ENCODE data around the gene MTARC2. TPM values are rescaled to one million over a fixed set of nuclear protein-coding genes. Genes with fewer than 3 reads are reported as not detected.
A peak's percentile ranks its signal among the peaks of the same experiment; 100 is the strongest.

The MTARC2 gene
- total and polyA plus RNA-seq, 2 of the 13 experiments (the other 11 are each of a cell fraction or from before 2014, with no cell fraction given) = 8.5 to 10.1 TPM

GRCh38 chr1:220734571-220735326 lies 13.4 kb upstream of the MTARC2 start (continued):
- TF ChIP-seq, protein P1, sequence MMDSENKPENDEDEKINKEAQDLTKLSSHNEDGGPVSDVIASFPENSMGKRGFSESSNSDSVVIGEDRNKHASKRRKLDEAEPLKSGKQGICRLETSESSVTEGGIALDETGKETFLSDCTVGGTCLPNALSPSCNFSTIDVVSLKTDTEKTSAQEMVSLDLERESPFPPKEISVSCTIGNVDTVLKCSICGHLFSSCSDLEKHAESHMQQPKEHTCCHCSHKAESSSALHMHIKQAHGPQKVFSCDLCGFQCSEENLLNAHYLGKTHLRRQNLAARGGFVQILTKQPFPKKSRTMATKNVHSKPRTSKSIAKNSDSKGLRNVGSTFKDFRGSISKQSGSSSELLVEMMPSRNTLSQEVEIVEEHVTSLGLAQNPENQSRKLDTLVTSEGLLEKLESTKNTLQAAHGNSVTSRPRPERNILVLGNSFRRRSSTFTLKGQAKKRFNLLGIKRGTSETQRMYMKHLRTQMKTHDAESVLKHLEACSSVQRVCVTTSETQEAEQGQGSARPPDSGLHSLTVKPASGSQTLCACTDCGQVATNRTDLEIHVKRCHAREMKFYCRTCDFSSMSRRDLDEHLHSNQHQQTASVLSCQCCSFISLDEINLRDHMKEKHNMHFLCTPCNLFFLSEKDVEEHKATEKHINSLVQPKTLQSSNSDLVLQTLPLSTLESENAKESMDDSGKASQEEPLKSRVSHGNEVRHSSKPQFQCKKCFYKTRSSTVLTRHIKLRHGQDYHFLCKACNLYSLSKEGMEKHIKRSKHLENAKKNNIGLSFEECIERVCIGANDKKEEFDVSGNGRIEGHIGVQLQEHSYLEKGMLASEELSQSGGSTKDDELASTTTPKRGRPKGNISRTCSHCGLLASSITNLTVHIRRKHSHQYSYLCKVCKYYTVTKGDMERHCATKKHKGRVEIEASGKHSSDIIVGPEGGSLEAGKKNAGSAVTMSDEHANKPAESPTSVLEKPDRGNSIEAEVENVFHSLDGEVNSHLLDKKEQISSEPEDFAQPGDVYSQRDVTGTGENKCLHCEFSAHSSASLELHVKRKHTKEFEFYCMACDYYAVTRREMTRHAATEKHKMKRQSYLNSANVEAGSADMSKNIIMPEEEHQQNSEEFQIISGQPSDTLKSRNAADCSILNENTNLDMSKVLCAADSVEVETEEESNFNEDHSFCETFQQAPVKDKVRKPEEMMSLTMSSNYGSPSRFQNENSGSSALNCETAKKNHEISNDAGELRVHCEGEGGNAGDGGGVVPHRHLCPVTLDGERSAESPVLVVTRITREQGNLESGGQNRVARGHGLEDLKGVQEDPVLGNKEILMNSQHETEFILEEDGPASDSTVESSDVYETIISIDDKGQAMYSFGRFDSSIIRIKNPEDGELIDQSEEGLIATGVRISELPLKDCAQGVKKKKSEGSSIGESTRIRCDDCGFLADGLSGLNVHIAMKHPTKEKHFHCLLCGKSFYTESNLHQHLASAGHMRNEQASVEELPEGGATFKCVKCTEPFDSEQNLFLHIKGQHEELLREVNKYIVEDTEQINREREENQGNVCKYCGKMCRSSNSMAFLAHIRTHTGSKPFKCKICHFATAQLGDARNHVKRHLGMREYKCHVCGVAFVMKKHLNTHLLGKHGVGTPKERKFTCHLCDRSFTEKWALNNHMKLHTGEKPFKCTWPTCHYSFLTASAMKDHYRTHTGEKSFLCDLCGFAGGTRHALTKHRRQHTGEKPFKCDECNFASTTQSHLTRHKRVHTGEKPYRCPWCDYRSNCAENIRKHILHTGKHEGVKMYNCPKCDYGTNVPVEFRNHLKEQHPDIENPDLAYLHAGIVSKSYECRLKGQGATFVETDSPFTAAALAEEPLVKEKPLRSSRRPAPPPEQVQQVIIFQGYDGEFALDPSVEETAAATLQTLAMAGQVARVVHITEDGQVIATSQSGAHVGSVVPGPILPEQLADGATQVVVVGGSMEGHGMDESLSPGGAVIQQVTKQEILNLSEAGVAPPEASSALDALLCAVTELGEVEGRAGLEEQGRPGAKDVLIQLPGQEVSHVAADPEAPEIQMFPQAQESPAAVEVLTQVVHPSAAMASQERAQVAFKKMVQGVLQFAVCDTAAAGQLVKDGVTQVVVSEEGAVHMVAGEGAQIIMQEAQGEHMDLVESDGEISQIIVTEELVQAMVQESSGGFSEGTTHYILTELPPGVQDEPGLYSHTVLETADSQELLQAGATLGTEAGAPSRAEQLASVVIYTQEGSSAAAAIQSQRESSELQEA (CRISPR knock-in tag; IDR thresholded peaks at IDR 0.05; ENCODE audit: not compliant biosample characterization) = no peak
- no peak for TF ChIP-seq RNF219 (CRISPR knock-in tag; IDR thresholded peaks at IDR 0.05)
- TF ChIP-seq ZNF354B (CRISPR knock-in tag; IDR thresholded peaks at IDR 0.05) = no peak
- 0 out of 2 replicates have a peak, but pooled peaks have one; percentile 46 for TF ChIP-seq HMGXB3 (CRISPR knock-in tag; IDR thresholded peaks at IDR 0.05; ENCODE audit: borderline replicate concordance)
- no peak for TF ChIP-seq NFE2 (CRISPR knock-in tag; IDR thresholded peaks at IDR 0.05)
- peak; percentile 76; the same call in 1 of the 2 replicates for TF ChIP-seq AHDC1 (CRISPR knock-in tag; IDR thresholded peaks at IDR 0.05; ENCODE audit: borderline replicate concordance)

Data from HepG2 (cell line).